Measurements from ENCODE around the gene NFIA.

NFIA gene

GRCh38 chr1:61348025-61348665 is 265.8 kb downstream of the NFIA start:
- DNase-seq, result no peak

DNA sequence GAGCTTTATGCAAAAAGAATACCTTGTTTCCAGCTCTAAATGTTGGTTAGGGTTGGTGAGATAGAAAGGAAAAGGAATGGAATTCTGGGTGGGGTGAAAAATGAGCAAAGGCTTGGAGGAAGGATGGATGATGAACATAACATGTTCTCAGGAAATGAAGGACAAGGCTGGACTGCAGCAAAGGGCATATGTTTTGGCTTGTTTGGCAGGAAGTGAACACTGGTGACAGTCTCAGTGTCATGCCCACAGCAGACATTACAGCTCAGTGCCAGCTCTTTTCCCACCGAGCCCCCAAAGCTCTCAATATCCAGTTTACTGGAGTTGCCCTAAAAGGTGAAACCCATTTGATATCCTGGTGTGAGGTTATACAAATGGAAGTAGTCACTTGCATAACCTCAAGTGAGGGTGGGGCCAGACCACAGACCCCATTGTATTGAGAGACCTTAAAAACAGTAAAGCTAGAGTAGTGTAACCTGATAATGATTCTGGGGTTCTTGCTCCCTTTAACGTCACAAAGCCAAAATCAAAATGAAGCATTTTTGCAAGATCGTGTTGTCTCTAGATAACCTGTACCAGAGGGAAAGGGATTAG is 270.6 kb downstream of the NFIA start:
- DNase-seq, result no peak

GRCh38 chr1:61353797-61354406 is 271.5 kb downstream of the NFIA start:
- no peak for DNase-seq

DNA sequence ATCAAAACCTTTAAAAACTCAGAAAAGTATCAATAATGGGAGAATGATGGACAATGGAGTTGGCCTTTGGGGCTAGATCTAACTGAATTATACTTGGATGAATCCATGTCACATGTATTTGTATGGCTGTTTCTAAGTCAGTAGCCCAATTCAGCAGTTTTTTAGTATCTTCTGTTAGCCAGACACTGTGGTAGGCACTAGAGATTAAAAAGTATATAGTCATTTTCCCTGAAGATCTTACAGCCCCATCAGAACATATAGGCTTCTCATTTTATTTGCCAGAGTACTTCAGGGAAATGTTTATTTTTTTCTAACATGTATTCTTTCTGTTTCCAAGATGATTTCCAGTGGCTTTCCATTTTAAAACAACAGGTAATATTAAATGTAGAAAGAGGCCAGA is 273.7 kb downstream of the NFIA start:
- no peak for DNase-seq

- DNase-seq, result no peak
Measured at GRCh38 chr1:61356995-61357394, 274.6 kb downstream of the NFIA start.

DNA sequence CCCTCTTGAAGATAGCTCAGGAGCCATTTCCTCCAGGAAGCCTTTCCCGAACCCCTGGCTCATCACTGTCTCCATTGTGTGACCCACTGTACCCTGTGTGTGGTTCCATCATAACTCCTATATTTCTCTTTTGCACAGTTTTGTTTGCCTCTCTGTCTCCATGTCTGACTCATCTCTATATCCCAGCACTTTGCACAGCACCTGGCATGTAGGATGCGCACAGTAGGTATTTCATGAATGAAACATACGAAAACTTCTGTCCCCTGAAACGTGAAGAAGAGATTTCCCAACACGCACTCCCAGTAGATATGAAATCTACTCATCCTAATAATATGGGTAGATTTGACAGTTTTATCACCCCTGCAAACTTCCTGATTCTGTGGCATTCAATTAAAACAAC is 275.2 kb downstream of the NFIA start:
- no peak for DNase-seq

GRCh38 chr1:61358770-61359455 is 276.6 kb downstream of the NFIA start:
- no peak for DNase-seq

- no peak for DNase-seq
Measured at GRCh38 chr1:61361931-61362330, 279.6 kb downstream of the NFIA start.

DNA sequence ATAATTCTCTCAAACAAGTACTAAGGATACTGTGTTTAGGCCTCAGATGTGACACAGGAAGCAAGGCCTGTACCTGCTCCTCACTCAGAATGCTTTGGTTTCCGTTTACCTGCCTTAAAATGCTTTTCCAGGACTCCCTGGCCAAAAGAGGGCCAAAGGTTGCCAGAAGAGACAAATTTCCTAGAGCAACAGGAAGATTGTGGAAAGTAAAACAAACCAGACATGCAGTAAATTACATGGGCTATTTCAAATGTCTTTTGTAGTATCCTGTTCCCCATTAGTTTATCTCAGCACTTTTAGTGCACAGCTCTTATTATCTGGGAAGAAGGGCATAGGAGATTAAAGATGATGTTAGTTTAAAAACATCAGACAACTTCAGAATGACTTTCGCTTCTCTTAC is 280.0 kb downstream of the NFIA start:
- DNase-seq, result no peak

- no peak for DNase-seq
Measured at GRCh38 chr1:61368366-61368765, 286.0 kb downstream of the NFIA start.

- DNase-seq, result no peak
Measured at GRCh38 chr1:61368876-61369275, 286.5 kb downstream of the NFIA start.

DNA sequence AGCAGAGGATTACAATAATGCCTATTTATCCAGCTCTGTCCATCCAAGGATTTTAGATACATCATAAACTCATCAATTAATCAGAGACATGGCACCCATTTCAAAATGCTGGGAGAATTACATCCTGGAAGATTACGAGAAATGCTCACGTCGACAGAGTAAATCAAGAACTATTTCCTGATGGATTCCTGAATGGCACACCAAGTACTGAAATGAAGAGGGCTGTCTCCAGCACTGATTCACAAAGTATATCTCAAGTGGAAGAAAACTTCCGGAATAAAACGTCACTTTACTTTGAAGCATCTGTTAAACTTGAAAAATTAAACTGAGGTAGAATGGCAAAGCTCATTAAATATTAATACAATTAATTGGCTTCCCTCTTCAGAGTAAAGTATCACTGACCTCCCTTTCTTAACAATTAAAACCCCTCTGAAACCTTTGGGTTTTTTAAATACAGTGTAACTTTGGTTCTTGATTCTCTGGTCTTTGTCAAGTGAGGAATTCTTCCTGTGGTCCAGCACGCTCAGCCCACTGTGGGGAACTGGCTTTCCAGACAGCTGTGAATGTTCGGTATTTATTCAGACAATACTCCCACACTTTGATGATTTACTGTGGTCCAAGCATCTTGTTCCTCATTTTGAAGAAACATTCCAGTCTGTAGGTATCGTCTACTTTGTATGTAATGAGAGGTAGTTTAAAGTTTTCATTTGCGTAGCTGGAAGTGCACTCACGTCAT is 288.0 kb downstream of the NFIA start:
- DNase-seq, result no peak

- DNase-seq, result no peak
Measured at GRCh38 chr1:61370913-61371279, 288.5 kb downstream of the NFIA start.

GRCh38 chr1:61372944-61373343 is 290.6 kb downstream of the NFIA start:
- no peak for DNase-seq

GRCh38 chr1:61374156-61374555 is 291.8 kb downstream of the NFIA start:
- no peak for DNase-seq

- no peak for DNase-seq
Measured at GRCh38 chr1:61375082-61375880, 292.9 kb downstream of the NFIA start.

DNA sequence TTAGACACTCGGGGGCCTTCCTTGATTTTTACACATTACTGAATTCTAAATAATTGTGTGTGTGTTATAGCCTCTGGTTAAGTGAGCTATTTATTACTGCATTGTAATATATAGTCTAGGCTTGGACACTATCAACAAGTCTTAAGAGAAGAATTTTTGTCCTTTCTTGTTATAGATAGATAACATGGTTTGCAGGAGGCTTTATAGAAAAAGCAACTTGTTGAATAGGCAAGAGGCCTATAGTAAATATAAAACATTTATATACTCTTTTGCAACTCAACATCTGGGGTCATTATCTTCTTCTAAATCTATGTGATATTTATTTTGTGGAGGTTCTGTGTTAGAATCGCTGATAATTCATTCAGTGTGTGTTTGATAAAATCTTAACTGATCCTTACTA is 293.8 kb downstream of the NFIA start:
- no peak for DNase-seq

DNA sequence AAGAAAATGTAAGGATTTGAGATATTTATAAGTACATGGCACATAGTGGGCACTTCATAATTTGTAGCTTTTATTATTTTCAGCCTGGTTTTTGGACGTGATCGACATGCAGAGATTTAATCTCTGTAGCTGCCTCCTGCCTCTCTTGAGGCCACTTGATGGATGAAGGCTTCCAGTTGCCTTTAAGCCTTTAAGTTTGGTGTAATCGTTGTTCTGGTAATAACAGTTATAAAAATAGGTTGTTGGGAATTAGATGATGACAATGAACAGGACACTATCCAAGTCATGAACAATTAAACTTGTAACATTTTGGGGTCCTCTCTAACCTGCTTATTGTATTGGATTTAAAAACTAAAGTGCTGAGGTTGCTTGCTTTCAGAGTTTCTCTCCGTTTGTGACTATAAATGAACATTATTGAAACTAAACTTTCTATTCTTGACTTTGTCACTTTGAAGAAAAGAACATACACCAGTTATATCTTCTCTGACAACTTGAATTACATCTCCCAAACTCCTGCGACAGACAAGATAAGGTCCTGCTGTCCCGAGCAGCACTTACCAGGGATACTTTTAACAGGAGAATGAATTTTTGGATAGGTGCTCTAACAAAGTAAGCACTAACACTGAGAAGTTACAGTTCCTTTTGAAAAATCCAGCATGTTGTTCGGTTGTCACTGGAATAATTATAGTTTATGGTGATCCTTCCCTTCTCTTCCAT is 295.0 kb downstream of the NFIA start:
- no peak for DNase-seq

DNA sequence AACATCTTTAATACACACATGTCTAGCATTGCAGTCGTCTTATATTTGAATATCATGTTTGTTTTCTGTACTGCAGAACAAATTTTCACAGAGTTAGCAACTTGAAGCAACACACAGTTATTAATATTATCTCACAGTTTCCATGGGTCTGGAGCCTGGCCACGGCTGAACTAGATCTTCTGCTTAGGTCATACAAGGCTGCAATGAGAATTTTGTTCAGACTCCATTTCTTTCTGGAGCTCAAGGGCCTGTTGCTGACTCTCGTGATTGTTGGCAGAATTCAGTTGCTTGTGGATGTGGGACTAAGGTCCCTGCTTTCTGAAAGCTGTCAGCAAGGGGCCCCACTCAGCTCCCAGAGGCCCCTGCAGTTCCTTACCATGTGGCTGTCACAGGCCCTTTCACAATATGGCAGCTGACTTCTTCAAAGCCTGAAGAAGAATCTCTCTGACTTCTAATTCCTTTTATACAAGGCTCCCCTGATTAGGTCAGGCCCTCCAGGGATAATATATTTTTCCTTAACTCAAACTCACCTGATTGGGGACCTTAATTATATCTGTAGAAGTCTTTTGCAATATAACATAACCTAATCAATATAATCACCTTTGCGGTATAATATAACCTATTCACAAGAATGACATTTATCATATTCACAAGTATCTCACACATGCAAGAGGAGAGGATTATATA is 296.3 kb downstream of the NFIA start:
- DNase-seq, result no peak

DNA sequence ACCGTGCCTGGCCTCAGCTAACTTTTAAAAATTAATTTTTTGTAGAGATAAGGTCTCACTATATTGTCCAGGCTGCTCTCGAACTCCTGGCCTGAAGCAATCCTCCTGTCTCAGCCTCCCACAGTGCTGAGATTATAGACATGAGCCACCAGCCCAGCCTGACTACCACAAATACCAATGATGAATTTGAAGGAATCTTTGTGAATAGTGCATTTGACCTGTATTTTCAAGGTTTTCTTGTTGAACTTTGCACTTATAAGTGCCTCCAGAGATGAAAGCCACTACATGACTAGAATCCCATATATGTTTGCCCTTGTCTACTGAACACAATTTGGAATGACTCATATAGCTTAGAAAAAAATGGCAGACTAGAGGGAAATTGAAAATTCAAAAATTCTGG is 297.3 kb downstream of the NFIA start:
- no peak for DNase-seq

DNA sequence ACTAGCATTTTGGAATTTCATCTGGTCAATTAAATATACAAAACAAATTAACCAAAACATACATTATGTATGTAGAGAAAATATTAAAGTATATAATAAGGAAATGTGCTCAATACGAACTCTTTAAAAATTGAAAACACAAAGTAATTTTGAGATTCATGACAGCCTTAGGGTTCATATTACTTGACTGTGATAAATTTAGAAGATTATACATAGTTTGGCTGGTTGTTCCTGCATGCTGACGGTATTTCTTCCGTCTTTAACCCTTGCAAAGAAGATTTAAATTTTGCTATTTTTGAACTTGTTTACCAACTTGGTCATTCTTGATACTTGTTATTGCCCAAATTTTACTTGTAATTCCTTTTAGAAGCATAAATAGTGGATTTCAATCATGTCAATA is 298.2 kb downstream of the NFIA start:
- DNase-seq, result no peak

Measured in activated gamma-delta T cell treated with Interleukin-2 at 50 U/mL for 16 hours (primary cell).